Measurements from ENCODE around the gene MTSS2. TPM values are rescaled to one million over a fixed set of nuclear protein-coding genes. Genes with fewer than 3 reads are reported as not detected.

MTSS2 gene
- total and polyA plus RNA-seq, 2 donors from 2014 or later: 19.2 to 33.0 TPM

DNA sequence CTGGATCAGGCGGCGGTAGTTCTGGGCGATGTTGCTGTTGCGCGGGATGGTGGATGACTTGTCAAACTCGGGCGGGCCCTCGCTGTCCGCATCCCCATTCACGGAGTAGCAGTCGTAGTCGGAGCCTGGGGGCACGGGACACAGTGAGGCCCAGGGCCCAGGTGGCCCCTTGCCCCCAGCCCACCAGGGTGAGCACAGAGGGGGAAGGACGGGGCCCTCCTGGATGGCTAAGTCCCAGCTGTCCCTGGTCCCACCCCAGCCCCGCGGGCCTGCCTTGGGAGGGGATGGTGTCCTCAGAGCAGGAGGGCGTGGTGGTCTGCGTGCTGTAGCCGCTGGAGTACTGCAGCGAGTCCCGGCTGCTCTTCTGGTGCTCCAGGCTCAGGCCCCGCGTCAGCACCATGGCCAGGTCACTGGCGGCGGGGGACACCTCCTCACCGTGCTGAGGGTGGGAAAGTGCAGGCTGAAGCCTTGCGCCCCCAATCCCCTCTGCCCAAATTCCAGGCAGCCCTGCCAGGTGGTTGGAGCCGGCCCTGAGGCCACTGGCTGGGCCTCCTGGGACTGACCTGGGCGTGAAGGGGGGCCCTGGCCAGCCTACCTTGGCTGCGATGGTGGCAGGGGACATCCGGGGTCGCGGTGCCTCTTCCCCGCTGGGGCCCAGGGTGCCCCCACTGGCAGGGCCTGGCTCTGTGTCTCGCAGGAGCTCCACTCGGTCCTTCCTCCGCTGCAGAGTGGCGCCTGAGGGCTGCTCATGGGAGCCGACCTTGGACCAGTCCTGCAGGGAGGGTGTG lies 21.3 kb downstream of the MTSS2 start:
- no peak overlapping the region for H3K4me3 ChIP-seq (ENCODE audit: low read length in 3 of 3)
- DNase-seq: peak in 1 of 5 donors; percentile 79
- H3K36me3 ChIP-seq (ENCODE audit: control insufficient read depth in 2 of 3, insufficient read depth in 3 of 3, low read length in 3 of 3): peaks cover 4 to 24% (median 8%) of the 10 kb centered on the region in 3 donors
- no peak for FAIRE-seq
- H3K9ac ChIP-seq (ENCODE audit: low read length in 3 of 3): no peak overlapping the region
- H3K9me3 ChIP-seq (ENCODE audit: control insufficient read depth in 2 of 3, insufficient read depth in 1 of 3, low read length in 3 of 3): no peaks in the 10 kb centered on the region
- intact Hi-C loops (cut with DNase I): no loop called here
- no peaks in the 10 kb centered on the region for H3K27me3 ChIP-seq (ENCODE audit: control insufficient read depth, insufficient read depth, low read length)
- no peaks in the 10 kb centered on the region for H3K4me1 ChIP-seq (ENCODE audit: control insufficient read depth in 2 of 3, insufficient read depth in 2 of 3, low read depth in 1 of 3, low read length in 3 of 3)
- H3K27ac ChIP-seq (ENCODE audit: low read depth in 2 of 2, low read length in 2 of 2): no peak overlapping the region
- no peak for TF ChIP-seq CTCF (IDR thresholded peaks at IDR 0.05; ENCODE audit: borderline replicate concordance, extremely low read depth, insufficient read depth)

DNA sequence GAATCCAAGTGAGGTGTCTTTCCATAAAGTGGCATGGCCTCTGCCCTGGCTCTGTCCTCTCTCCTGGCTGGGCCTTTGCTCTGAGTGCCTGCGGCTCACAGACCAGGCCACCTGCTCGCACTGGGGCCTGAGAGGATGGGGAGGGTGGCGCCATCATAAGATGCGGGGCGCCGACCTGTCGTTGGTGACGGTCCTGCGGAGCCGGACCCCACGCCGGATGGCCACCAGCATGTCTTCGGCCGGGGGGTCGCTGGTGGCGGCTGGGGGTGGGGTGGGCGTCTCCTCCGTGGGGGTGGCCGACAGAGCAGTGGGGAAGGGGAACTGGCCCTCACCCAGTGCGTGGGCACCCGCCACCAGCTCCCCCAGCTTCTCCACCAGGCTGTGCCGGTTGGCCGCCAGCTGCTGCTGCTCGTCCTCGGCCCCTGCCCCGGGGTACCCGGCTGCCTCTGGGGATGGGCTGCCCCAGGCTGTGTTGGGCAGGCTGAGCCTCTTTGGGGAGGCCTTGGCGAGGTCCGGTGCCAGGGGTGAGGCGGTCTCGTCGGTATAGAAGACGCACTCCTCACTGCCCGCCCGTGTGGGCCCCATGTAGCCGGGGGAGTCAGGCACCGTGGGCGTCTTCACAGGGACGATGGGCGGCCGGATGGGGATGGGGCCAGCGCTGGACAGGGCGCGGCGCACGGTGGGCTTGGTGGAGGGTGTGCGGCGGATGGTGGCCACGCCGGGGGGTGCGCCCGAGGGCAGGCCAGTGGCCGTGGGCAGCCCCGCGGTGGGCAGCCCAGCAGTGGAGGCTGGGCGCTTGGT lies 22.1 kb downstream of the MTSS2 start:
- DNase-seq: peak in 1 of 5 donors; percentile 72
- Histone ChIP-seq H3K9me3 (ENCODE audit: control insufficient read depth in 2 of 3, insufficient read depth in 1 of 3, low read length in 3 of 3) (no peaks in the 10 kb centered on the region), H3K27me3 (ENCODE audit: control insufficient read depth, insufficient read depth, low read length) (no peaks in the 10 kb centered on the region), H3K9ac (ENCODE audit: low read length in 3 of 3) (no peak overlapping the region), H3K36me3 (ENCODE audit: control insufficient read depth in 2 of 3, insufficient read depth in 3 of 3, low read length in 3 of 3) (peaks cover 4 to 20% (median 8%) of the 10 kb centered on the region in 3 donors), H3K4me3 (ENCODE audit: low read length in 3 of 3) (no peak overlapping the region), H3K27ac (ENCODE audit: low read depth in 2 of 2, low read length in 2 of 2) (no peak overlapping the region), H3K4me1 (ENCODE audit: control insufficient read depth in 2 of 3, insufficient read depth in 2 of 3, low read depth in 1 of 3, low read length in 3 of 3) (no peaks in the 10 kb centered on the region)
- no peak for FAIRE-seq
- intact Hi-C loops (cut with DNase I): no loop called here
- no peak for TF ChIP-seq CTCF (IDR thresholded peaks at IDR 0.05; ENCODE audit: borderline replicate concordance, extremely low read depth, insufficient read depth)

DNA sequence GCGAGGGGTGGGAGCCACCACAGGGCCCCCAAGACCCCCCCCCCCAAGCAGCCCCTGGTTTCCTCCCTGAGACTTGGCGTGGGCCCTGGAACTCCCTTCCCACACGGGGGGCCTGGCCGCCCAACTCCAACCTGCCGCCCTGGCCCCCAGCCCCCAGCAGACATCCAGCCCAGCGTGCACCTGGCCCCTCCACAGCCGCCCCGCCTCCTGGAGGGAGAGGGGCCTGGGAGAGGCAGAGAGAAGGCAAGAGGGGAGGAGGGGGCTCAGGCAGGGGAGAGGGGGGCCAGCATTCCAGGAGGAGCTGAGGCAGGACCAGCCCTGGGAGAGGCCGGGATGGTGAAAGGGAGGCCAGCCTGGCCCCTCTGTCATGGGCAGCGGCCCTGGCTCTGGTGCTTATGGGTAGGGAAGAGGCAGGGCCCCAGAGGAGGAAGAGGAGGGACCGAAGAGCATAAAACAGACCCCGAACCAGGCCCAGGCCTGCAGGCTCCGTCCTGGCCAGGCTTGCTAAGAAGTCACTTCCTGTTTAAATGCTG lies 22.8 kb downstream of the MTSS2 start:
- FAIRE-seq: no peak
- Histone ChIP-seq H3K36me3 (ENCODE audit: control insufficient read depth in 2 of 3, insufficient read depth in 3 of 3, low read length in 3 of 3) (peaks cover 4 to 16% (median 4%) of the 10 kb centered on the region in 3 donors), H3K9me3 (ENCODE audit: control insufficient read depth in 2 of 3, insufficient read depth in 1 of 3, low read length in 3 of 3) (no peaks in the 10 kb centered on the region), H3K27me3 (ENCODE audit: control insufficient read depth, insufficient read depth, low read length) (no peaks in the 10 kb centered on the region), H3K4me1 (ENCODE audit: control insufficient read depth in 2 of 3, insufficient read depth in 2 of 3, low read depth in 1 of 3, low read length in 3 of 3) (no peaks in the 10 kb centered on the region), H3K4me3 (ENCODE audit: low read length in 3 of 3) (no peak overlapping the region), H3K9ac (ENCODE audit: low read length in 3 of 3) (no peak overlapping the region), H3K27ac (ENCODE audit: low read depth in 2 of 2, low read length in 2 of 2) (no peak overlapping the region)
- TF ChIP-seq CTCF (IDR thresholded peaks at IDR 0.05; ENCODE audit: borderline replicate concordance, extremely low read depth, insufficient read depth): no peak
- peak in 1 of 5 donors; percentile 62 for DNase-seq
- intact Hi-C loops (cut with DNase I): no loop called here

Data from kidney (tissue), 14 donors.